NCI-H2196 (cell line): ENCODE results near the gene ING4.
"Not testable (repeated sequence)": the region's sequence is repeated elsewhere in the genome, so short reads cannot be mapped to it uniquely, and the experiment has no call there.

Source experiments
- DNase-seq: peaks from one replicate; lab custom pipeline; 2025; ENCODE audit not compliant: unreplicated experiment; lab: John Stamatoyannopoulos, UW

ING4 gene

DNA sequence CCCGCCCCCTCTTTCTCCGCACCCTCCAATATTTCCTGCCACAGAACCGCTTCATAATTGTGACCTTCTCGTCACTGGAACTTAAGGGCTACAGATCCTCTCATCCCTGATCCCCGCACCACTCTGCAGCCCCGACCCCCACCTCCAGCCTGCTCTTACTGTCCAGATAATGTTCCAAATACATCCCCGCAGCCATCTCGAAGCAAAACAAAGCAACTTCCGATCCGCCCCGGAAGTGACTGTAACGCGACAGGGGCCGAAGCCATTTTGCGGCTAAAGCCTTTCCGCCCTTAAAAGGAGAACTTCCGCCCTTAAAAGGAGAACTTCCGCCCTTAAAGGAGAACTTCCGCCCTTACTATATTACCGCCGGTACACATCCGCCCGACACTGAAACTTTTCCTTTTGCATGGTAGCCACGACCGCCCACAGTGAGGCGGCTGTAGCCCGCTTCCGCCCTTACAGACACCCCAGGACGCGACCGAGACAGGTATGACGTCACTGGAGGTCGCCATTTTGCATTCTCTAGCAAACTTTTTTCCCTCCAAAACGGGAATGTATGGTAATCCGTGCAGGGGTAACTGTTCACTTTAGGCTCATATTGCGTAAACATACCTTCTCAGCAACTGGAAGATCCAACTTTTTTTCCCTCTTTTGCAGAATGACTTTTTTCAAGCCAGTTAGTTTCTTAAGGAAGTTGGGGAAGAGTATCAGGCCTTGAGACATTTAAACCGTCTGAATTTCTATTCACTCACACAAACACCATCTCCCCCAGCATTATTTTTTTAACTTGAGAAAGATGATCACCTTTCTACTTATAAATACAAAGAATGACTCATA is at the start of gene ING4:
Gene ING4, minus strand, starts transcription at position 214 of the 837 bp plus-strand sequence. Its CDS starts 18 bp downstream, at position 196.
- DNase-seq, result peak; percentile 90

DNA sequence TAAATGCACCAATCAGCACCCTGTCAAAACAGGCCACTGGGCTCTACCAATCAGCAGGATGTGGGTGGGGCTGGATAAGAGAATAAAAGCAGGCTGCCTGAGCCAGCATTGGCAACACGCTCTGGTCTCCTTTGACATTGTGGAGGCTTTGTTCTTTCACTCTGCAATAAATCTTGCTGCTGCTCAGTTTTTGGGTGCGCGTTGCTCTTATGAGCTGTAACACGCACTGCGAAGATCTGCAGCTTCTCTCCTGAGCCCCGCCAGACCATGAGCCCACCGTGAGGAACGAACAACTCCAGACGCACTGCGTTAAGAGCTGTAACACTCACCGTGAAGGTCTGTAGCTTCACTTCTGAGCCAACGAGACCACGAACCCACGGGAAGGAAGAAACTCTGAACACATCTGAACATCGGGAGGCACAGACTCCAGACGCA is 46.1 kb upstream of the ING4 start:
- DNase-seq, result no peak

DNA sequence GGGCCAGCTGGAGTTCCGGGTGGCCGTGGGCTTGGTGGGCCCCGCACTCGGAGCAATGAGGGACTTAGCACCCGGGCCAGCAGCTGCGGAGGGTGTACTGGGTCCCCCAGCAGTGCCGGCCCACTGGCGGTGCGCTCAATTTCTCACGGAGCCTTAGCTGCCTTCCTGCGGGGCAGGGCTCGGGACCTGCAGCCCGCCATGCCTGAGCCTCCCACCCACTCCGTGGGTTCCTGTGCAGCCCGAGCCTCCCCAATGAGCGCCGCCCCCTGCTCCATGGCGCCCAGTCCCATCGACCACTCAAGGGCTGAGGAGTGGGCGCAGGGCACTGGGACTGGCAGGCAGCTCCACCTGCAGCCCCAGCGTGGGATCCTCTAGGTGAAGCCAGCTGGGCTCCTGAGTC is 45.4 kb upstream of the ING4 start:
- not testable (repeated sequence) for DNase-seq

DNA sequence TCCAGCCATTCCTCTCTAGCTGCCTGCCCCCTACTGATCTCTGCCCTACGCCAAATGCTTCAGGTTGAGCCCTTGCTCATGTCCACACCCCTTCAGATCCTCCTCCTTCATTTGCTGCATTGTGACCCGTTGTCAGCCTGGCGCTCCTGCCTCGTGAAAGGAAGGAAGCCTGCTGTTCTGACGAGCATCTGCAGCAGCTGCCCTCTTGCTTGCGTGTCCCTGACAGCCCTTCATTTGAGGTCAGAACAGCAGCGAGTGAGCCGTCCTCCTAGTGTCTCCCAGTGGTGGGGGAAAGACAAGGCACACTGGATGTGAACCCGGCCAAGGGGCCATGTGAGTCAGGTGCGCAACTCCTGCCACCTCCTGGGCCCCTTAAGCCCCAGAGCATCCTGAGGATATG is 40.7 kb upstream of the ING4 start:
- DNase-seq, result no peak

DNA sequence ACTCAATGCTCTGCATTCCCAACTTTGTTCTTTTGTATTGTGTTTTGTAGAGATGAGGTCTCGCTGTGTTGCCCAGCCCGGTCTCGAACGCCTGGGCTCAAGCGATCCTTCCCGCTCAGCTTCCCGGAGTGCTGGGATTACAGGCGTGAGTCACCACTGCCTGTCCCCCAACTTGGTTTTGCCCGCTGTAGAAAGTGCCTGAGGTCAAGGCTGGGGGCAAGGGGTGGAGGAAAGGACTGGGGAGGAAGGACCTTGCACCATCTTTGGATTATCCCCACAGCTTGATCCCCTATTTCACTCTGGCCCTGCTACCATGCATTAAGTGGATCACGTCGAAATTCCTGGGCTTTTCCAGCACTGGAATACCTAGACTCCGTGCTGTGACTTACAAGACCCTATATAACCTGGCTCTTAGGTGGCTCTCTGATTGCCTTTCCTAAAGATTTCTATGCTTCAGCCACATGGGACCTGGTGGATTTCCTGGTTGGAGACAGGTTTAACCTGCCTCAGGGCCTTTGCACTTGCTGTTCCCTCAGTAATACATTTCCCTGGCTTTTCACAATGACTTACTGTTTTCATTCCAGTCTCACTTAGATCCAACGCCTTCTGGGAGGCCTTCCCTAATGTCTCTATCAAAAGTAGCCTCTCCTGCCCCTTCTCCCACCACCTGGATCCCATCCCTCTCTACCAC is 38.3 kb upstream of the ING4 start:
- DNase-seq, result no peak

DNA sequence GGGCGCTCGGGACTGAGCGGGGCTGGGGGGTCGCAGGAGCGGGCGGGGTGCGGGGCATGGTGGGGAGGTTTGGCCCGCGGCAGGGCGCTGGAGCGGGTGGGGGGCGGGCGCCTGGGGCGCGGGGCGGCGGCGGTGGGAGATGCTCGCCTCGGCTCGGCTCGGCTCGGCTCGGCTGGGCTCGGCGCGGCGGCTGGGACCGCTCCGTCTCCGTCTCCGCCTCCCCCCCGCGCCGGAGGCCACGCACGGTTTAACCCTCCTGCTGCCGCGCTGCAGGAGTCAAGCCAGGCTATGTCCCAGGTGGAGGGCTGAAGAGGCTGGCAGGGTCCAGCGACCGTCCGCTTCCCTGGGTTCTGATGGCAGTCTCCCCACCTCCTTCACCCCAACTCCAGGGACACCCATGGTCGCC is 37.7 kb upstream of the ING4 start, which contains the start of gene PIANP:
Gene PIANP, minus strand, starts transcription at position 170 of the 406 bp plus-strand sequence. CDS start 2,754 bp downstream, outside the sequence.
- DNase-seq, result no peak

DNA sequence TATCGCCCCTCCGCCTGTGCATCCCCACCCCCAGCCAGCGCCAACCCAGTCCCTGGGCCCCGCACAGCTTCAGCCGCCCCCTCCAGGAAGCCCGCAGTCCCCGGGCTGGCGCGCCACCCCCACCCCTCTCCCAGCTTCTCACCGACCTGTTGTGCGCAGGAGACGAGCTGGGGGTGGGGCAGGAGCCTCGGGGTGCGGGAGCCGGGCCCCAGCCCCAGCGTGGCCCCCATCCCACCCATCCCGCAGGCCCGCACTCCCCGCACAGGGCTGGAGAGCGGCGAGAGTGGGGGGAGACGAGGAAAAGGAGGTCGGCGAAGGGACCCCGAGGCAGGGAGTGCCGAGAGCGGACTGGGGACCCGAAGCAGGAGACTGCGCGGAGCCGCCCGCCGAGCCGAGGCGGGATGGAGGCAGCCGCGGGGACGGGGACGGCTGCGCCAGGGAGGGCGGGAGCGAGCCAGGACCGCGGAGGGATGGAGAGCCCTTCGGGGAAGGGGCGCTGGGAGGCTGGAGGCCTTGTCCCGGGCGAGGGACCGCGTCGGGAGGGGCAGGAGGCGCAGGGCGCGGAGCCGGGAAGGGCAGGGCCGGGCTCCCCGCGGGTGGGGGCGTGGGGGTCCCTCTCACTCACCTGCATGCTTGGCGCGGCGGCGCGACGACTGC is 37.2 kb upstream of the ING4 start:
- DNase-seq, result no peak

DNA sequence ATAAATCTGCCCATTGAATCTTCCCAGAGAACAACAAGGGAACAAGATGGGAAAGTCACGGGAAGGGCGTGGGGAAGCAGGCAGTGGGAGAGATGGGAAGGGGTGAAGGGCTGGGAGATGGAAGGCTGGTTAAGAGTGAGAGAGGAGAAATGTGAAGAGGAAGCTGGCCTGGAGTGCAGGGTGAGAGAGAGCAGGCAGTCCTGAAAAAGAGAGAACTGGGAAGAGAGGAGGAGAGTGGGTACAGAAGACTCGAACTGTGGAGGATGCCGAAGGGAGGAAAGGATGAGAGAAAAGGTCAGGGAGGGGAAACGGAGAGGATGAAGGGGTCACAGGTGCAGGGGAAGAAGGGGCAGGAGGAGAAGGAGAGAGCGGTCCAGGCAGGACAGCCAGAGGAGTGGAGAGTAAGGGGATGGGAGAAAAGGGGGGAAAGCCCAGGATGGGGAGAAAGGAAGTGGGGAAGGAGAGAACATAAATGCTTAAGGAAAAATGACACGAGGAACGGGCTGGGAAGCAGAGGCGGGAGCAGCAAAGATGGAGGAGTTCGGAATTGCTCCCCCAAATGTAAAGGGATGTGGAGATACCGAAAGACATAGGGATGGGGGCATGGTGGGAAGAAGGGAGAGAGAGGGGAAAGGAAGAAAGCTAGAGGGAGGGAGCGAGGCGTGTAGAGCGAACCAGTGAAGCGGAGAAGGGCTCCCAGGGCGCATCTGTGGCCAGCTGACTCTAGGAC is 36.5 kb upstream of the ING4 start:
- DNase-seq, result no peak

DNA sequence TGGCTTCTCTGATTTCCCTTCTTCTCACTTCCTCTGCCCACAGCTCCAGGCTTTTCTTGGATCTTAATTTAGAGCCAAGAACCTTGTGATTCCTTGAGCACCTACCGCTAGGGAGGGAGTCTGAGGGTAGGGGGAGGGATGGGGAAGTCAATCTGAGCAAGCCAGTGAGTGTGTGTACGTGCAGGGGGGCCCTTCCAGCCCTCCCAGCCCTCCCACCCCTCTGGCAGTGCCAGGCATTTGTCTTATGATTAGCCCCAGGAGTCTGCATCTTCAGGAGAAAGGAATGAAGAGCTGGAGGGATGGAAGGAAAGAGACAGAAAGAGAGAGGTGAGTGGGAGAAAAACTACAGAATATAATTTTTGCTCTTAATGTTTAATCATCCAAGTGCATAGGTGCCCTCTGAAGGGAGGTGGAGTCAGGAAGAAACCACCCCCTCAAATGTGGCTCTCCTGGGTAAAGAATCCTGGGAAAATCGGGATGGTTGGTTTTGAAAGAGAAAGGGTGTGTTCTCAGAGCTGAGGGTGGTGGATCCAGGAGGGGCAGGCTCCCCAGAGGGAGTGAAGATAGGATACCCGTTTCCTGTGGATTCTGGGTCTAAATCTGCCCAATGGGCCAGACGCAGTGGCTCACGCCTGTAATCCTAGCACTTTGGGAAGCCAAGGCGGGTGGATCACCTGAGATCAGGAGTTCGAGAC is 35.6 kb upstream of the ING4 start:
- no peak for DNase-seq

DNA sequence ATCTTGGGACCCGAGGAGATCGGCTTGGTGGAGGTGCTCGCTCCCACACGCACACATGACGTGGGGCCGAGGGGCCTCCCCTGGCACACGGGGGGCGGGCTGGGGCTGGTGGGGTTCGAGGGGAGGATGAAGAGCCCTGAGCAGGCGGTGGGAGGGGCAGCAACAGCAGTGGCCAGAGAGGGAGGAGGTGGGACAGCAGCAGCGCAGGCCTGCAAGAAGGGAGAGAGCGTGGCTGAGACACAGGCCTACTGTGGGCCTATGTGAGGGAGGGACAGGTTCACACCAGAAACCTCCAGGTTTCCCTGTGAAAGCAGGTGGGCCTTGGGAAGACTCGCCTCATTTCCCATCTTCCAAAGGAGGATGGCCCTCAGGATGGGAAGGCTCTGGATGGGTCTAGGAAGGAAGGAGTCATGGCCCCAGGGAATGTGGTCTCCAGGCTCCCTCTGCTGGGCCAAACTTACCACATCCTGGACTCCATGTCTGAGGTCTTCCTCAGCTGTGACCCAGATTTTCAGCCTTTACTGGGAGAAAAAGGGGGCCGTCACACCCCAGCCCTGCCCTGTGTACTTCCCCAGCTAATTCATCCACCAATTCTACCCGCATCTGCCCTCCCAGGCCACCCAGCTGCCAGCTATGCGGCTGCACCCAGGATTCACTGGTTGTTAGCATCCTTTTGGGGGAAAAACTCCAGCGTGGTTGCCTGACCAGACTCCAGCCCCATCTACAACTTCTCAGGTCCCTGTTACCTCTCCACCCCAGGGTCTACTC is 34.8 kb upstream of the ING4 start:
- peak; percentile 9 for DNase-seq

DNA sequence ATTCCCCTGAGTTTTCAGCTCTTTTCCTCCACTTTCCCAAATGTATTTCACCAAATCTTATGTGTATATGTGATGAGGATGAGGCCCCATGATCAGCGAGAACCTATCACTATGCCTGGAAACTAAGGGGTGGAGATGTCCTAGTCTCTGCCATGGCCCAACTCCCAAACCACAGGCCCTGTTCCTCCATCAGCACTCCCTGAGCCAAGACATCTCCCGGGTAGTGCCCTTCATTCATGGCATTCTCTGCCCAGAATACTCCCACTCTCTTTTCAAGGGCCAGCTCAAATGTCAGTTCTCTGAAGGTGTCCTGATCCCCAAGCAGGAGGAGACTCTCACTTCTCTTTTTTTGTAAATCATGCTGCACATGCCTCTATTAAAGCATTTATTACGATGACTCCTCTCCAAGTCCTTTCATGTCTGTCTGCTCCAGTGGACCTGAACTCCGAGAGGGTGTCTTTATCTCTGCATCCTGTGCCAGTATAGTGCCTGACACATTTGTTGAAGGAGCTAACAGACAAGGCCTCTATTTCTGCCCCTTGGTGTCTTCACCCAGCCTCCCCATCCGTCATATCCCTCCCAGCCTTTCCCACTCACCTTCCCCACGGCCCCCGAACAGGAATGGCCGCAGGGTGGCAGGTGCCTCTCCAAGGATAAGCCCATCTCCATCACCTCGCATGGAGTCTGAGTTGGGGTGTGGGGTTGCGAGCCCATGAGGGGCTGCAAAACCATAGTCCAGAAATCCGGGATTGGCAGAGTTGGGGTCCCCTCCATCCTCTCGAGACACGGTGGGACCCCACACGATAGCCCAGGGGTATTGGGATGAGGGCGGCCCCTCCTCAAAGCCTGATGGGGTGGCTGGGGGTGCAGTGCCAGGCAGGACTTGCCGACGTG is 34.0 kb upstream of the ING4 start:
- DNase-seq, result no peak

DNA sequence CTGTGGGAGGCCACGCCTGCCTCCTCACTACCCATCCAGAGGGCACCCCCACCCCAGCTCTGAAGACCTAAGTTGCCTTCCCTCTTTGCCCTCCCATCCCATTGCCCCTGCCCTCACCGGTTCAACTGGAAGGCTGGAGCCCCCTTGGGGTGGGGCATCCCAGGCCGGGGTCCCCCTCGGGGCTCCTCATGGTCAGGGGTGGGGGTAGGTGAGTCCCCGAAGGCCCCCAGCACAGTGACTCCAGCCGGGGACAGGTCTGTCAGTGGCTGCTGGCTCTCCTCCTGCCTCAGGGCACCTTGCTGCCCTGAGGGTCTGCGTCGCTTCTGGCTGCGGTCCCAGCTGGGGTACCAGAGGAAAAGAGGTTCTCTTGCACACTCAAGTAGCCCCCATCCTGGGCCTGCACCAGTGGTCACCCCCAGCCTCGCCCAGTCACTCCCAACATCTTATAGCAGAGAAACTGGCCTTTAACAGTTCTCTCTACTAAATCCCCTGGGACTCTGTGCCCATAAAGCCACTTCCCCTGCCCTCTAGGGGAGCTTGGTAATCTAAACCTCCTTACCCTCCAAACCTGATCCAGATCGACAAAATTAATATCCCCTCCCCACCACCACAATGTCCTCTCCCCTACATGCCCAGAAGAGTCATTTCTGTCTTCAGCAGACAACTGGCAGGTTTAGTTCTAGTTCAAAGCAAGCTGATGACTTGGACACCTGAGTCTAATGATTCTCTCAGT is 32.6 kb upstream of the ING4 start:
- no peak for DNase-seq

DNA sequence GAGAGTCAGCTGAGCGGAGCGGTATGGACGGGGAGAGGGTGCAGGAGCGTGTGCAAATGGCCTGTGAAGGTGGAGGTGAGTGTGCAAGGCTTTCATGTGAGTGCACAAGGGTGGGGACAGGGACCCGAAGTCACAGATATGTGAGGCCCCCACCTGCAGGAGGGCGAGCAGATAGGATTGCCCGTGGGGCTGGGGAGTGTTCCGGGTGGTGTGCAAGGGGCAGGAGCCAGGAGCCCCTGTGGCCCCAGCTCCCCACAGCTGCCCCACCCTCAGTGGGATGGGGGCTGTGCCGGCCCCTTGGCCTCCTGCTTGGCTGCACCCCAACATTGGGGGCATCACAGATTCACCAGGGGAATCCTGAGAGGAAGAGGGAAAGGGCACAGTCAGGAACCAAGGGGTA is 31.8 kb upstream of the ING4 start:
- no peak for DNase-seq

DNA sequence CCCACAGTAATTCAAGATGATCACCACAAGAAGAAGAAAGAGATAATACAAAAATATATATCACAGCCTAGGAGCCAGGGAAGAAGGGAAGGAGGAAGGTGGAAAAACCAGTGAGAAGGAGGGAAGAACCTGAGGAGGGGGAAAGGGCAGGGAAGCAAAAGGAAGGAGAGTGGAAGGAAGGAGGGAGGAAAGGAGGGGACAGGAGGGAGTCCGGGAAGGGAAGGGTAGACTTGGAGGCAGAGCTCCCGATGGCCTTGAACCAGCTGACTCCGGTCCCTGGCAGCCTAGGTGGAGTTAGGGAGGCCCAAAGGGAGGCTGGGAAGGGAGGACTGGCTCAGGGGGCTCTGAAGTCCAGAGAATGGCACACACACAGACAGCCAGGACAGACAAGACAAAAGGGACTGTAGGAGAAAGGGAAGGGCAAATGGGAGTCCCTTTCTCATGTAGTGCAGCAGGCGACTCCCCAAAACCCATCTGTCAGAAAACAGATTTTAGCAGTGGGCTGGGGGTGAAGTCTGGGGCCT is 31.0 kb upstream of the ING4 start:
- DNase-seq, result no peak

DNA sequence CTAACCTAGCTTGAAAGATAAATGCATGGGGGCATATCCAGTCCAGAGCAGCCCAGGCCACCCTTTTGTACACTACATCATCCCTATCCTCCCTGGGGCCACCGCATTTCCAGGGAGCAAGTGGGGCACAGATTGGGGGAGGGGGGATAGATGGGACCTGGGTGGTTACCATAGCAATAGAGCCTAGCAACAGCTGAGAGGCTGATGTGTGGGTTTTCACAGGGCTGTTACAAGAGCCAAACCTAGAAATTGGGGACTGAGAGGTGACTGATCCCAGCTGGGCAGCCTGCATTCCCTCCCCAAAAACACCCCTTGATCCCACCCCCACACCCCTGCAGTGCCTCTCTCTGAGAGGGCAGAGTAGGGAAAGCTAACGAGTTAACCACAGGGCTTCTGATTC is 30.0 kb upstream of the ING4 start:
- no peak for DNase-seq

DNA sequence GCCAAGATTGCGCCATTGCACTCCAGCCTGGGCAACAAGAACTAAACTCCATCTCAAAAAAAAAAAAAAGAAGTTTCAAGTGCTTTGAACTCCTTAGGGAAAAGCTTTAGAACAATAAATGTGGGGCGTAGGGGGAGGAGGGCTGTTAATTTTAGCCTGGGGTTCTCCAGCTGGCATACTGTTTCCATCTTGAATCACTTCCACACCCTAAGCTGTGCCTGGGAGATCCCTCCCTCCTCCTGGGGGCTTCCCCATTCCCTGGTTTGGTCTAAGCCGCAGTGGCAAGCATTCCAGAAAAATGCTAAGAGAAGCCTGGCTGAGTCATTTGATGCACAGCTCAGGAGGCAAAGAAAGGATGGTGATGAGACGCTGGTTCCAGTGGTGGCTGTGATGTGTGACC is 28.6 kb upstream of the ING4 start:
- no peak for DNase-seq

DNA sequence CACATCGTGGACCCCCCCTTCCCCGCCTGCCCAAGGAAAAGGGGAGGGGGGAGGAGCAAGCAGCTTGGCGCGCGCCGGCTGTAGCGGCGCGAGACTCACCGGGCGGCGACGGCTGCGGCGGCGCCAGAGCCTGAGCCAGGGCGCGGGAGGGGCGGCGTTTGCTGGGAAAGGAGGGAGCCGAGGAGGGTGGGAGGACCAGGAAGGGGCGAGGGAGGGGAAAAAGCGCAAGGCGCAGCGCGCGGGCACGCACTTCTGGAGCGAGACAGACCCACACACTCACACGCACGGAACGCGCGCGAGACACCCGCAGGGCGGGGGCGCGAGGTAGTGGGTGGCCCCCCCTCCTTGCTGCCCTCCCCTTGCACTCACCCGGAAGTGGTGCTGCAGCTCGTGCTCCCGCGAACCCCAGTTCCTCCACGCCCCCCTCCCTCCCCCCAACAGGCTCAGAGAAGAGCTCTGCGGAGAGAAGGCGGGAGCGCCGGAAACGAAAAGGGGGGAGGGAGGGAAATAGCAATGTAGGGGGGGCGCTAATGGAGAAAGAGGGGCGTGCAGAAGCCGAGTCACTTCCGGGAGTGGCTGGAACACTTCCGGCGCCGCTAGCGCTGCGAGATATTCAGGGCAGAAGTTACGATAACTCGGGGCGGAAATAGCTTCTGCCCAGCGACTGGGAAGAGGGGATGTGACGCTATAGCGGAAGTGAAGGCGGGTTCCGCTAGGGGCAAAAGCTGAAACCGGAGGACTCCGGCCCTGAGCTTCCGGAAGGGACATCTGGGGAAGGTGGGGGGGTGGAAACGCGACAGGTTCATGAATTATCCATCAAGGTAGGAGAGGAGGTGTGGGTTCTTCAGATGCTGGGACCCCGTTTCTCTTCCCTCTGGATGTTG is 26.3 kb upstream of the ING4 start, which contains the start of gene ZNF384:
Gene ZNF384, minus strand, starts transcription at position 377 of the 884 bp plus-strand sequence. CDS start 9,855 bp downstream, outside the sequence.
- peak; percentile 89 for DNase-seq
